GM23248 (cell line): Measurements from ENCODE around the gene PEPD.

Experiments used
- EZH2 ChIP-seq: fragments of 200-600 bp; sonication (generic); IDR thresholded peaks from 2 replicates; pipeline ENCODE4 v1.6.1; 2018; ENCODE audit warnings: antibody characterized with exemption, mild to moderate bottlenecking; ENCODE audit not compliant: insufficient read depth, poor library complexity, severe bottlenecking
- EZH2phosphoT487 ChIP-seq: fragments of 200-600 bp; sonication (generic); IDR thresholded peaks from 2 replicates; pipeline ENCODE4 v1.6.1; 2018; ENCODE audit warnings: antibody characterized with exemption, moderate library complexity, mild to moderate bottlenecking, low read depth; ENCODE audit not compliant: insufficient read depth

- TF ChIP-seq EZH2phosphoT487 (no peak), EZH2 (no peak)
These were observed 147.9 kb downstream of the PEPD start, which contains the start of gene CEBPG for GRCh38 chr19:33373453-33374235.
